Transverse colon (tissue), 4 donors: ENCODE results near the gene CST7. TPM values are rescaled to one million over a fixed set of nuclear protein-coding genes. Genes with fewer than 3 reads are reported as not detected.

Experiments used
- DNase-seq: peaks from one replicate; pipeline ENCODE4 v3.0.0-alpha.2; 2019
- H3K27ac ChIP-seq, 4 donors: fragments of 200-600 bp; sonication (generic); 2 replicates each; pipeline ENCODE4 v1.5.1; 2016 to 2018; ENCODE audit warnings: inconsistent platforms in 4 of 4
- H3K27me3 ChIP-seq: fragments of 200-600 bp; sonication (generic); 2 replicates; pipeline ENCODE4 v1.5.1; 2017; ENCODE audit warnings: inconsistent platforms
- H3K36me3 ChIP-seq, 4 donors: fragments of 200-600 bp; sonication (generic); 2 replicates each; pipeline ENCODE4 v1.5.1; 2017 to 2019; ENCODE audit warnings: inconsistent platforms in 4 of 4
- H3K4me1 ChIP-seq, 4 donors: fragments of 200-600 bp; sonication (generic); 2 replicates each; pipeline ENCODE4 v1.5.1; 2017 to 2020; ENCODE audit warnings: inconsistent platforms in 4 of 4
- H3K4me3 ChIP-seq, 4 donors: fragments of 200-600 bp; sonication (generic); 1 replicate in 1 of 4; 2 replicates in 3 of 4; pipeline versions ENCODE4 v1.5.1 to v1.6.1; 2017 to 2019; ENCODE audit warnings: inconsistent platforms in 4 of 4
- H3K9me3 ChIP-seq, 2 donors: fragments of 200-600 bp; sonication (generic); 2 replicates each; pipeline ENCODE4 v1.5.1; 2017 to 2019; ENCODE audit warnings: inconsistent platforms in 2 of 2
- EP300 ChIP-seq: sonication (generic); formaldehyde crosslinking; IDR thresholded peaks from one replicate; pipeline ENCODE4 v1.6.1; 2017; ENCODE audit warnings: antibody characterized with exemption, low read depth
- POLR2A ChIP-seq: fragments of 450-650 bp; IDR thresholded peaks from one replicate; pipeline ENCODE4 v1.6.1; 2016; ENCODE audit warnings: antibody characterized with exemption, mild to moderate bottlenecking, moderate library complexity
- POLR2AphosphoS5 ChIP-seq, 3 donors: sonication (generic); formaldehyde crosslinking; IDR thresholded peaks; one replicate each; pipeline ENCODE4 v1.6.1; 2016; ENCODE audit warnings: antibody characterized with exemption in 3 of 3
- WGBS, 2 donors: methylation state at CpG; one replicate each; pipeline ENCODE4 v1.1.5; 2018; ENCODE audit warnings: low coverage in 1 of 2; 5-methylcytosine and 5-hydroxymethylcytosine counted together
- in situ Hi-C, 4 donors: fragments of 200-750 bp; cut with MboI; loops; one replicate each; pipeline versions ENCODE4 v1.15.0 to v1.15.1; 2017; ENCODE audit warnings: low sequenced_read_pairs in 3 of 4, low pct_ligation_motif_present in 1 of 4, low pct_unique_long_range_greater_than_20kb in 1 of 4
- intact Hi-C: fragments of 100-400 bp; cut with DNase I; formaldehyde crosslinking; loops from one replicate; pipeline ENCODE4 v1.15.1; 2023; ENCODE audit warnings: low total_unique reads
- total RNA-seq, 4 donors: library from RNA; depleted of rRNA; stranded (reverse); fragments of >200 nt; gene quantifications; one replicate each; pipeline ENCODE4 v1.1.0, GENCODE V29; 2016
- TF ChIP-seq, protein P1 (sequence below), 5 experiments: fragments of 200-600 bp in 3 of 5; fragments of 450-650 bp in 2 of 5; sonication (generic) in 3 of 5; IDR thresholded peaks; 1 replicate in 2 of 5; 2 replicates in 3 of 5; pipeline ENCODE4 v1.5.1; 2016 to 2017; ENCODE audit warnings: antibody characterized with exemption in 5 of 5, inconsistent platforms in 3 of 5, mild to moderate bottlenecking in 2 of 5, moderate library complexity in 1 of 5

The CST7 gene
- total RNA-seq, 4 donors from 2014 or later, result 3.2 to 3.3 TPM; not detected in 2

DNA sequence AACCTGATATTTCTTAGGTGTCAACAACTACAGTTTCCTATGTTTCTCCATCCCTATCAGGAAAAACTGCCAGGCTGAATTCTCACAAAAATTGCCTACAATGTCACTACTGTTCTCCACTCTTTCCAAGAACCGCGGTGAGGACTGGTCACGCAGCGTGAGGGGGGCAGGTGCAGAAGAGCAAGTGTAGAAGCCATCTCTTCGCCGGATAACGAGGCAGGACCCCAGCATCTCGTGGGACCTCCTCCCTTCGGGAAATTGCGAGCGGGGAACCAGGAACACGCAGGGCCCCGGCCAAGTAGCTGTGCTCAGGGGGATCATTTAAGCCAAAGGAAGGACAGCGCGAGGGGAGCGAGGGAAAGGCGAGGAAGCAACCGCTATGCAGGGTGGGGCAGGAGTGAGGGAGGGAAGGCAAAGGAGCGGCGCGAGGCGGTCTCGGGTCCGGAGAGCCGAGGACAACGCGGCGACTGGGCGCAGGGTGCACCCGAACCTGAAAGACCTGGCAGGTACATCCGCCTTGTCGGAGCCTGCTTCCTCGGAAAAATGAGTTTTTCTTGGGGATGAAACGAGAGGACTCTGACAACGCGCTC is 42.9 kb downstream of the CST7 start:
- H3K36me3 ChIP-seq, result no peaks in the 10 kb centered on the region
- H3K27me3 ChIP-seq, result no peaks in the 10 kb centered on the region
- peak; percentile 51 for DNase-seq
- peak overlapping the region; percentile 92 to 96 (median 94) for H3K27ac ChIP-seq
- intact Hi-C loops (loop anchor here (10.0 kb wide), 1 partner anchor 413 kb away; the partner anchor contains the start of gene GINS1), in situ Hi-C loops (loop anchor here (5.0 to 25.0 kb wide), 7 partner anchors 73 to 420 kb away; partner anchors contain the start of genes ENTPD6 (in 2 of the 4), ABHD12 (in 1 of the 4) and GINS1 (in 1 of the 4))
- WGBS, 2 donors, result 0 to 1% methylated on average over 7 to 36 of the region's 36 CpGs
- H3K4me3 ChIP-seq, result peak overlapping the region; percentile 71 to 96 (median 87)
- H3K4me1 ChIP-seq, result peaks cover 15 to 42% (median 20%) of the 10 kb centered on the region in 4 donors
- no peaks in the 10 kb centered on the region for H3K9me3 ChIP-seq
- no peak for TF ChIP-seq POLR2A
- no peak for TF ChIP-seq POLR2AphosphoS5 (IDR thresholded peaks at IDR 0.05)
- no peak for TF ChIP-seq EP300
- TF ChIP-seq, protein P1, sequence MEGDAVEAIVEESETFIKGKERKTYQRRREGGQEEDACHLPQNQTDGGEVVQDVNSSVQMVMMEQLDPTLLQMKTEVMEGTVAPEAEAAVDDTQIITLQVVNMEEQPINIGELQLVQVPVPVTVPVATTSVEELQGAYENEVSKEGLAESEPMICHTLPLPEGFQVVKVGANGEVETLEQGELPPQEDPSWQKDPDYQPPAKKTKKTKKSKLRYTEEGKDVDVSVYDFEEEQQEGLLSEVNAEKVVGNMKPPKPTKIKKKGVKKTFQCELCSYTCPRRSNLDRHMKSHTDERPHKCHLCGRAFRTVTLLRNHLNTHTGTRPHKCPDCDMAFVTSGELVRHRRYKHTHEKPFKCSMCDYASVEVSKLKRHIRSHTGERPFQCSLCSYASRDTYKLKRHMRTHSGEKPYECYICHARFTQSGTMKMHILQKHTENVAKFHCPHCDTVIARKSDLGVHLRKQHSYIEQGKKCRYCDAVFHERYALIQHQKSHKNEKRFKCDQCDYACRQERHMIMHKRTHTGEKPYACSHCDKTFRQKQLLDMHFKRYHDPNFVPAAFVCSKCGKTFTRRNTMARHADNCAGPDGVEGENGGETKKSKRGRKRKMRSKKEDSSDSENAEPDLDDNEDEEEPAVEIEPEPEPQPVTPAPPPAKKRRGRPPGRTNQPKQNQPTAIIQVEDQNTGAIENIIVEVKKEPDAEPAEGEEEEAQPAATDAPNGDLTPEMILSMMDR (IDR thresholded peaks at IDR 0.05), result no peak

DNA sequence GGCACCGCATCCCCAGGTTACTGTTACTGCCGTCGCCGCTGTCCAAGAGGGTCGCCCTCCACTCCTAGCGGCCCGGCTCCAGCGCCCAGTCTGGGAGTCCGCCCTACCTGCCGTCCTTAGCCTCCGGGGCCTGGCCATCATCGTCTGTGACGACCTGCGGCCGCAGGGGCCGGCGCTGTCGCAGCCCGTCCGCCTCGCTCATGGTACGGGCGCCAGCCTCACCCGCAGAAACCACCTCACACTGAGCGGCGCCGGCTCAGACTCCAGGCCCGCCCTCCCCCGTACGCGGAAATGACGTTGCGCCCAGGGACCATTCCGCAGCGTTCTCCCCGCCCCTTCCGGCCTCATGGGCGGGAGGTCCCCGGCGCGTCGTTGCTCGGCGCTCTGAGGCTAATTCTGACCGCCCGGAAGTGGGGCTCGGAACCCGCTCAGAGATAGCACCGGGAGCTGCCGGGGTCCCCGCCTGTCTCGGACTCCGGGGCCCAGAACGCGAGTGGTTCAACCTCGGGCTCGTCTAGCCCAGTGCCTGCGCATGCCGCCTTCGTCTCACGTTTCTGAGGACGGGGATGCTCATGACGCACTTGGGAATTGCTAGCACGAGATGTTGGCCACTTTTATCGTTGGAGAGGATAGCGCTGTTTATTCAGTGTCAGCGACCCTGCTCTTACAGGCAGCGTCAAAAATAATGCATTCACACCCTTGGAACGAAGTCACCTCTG is 43.6 kb downstream of the CST7 start, which contains the start of gene APMAP:
Gene APMAP (minus strand): TSS at position 265 of the 719 bp plus-strand sequence. CDS start 63 bp downstream, at position 202.
- H3K4me3 ChIP-seq, result peak within 1 kb of the TSS; percentile 71 to 96 (median 87)
- H3K9me3 ChIP-seq, result no peaks in the 10 kb centered on the region
- peaks cover 15 to 42% (median 20%) of the 10 kb centered on the region in 4 donors for H3K4me1 ChIP-seq
- peak; percentile 97 for DNase-seq
- WGBS, 2 donors, result 0% methylated on average over 69 of the region's 69 CpGs; no CpG with 5 or more reads in 1 of the 2 donors
- H3K27ac ChIP-seq, result peak within 1 kb of the TSS; percentile 92 to 96 (median 94)
- TF ChIP-seq POLR2AphosphoS5 (IDR thresholded peaks at IDR 0.05), result peak; percentile 99
- TF ChIP-seq POLR2A, result peak; percentile 98
- TF ChIP-seq, protein P1 (IDR thresholded peaks at IDR 0.05), result no peak
- no peak for TF ChIP-seq EP300
- H3K27me3 ChIP-seq, result no peaks in the 10 kb centered on the region
- in situ Hi-C loops, result loop anchor here (5.0 to 25.0 kb wide), 7 partner anchors 72 to 420 kb away; partner anchors contain the start of genes ENTPD6 (in 2 of the 4), ABHD12 (in 1 of the 4) and GINS1 (in 1 of the 4)
- intact Hi-C loops, result loop anchor here (10.0 kb wide), 1 partner anchor 412 kb away; the partner anchor contains the start of gene GINS1
- no peaks in the 10 kb centered on the region for H3K36me3 ChIP-seq

DNA sequence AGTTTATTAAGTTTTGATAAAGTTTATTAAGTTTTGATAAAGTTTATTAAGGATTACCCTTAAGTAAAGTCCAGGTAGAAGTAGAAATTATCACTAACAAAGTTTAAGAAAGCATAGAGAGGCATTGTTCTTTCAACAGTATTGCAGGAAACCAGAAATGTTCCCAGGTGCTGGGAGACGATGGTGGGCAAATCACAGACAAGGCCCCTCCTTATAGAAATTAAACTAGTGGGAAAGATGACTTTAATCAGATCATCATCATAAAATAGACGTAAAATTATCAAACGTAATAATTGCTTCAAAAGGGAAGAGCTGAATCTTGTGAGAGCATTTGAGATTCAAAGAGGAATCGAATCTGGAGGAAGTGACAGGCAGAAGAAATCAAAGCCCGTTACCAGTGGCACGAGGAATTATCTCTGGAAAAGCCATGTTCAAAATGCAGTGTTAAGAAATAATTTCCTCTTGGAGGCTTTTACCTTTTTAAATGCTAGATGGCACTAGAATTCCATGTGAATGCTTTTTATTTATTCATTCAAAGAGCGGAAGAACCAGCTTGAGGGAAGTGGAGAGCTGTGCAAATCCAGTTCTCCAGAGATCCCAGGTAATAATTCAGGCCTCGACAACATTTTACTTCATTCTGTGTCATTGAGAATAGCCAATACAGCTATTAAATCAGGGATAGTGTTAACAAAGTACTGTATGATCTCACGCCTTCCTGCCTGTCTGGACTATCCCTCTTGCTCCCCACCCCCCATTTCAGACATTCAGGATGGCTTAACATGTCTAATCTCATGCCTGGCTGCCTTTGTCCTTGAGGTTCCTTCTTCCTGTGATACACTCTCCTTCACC is 44.5 kb downstream of the CST7 start:
- peaks cover 15 to 42% (median 20%) of the 10 kb centered on the region in 4 donors for H3K4me1 ChIP-seq
- TF ChIP-seq POLR2A, result no peak
- no peak for TF ChIP-seq POLR2AphosphoS5 (IDR thresholded peaks at IDR 0.05)
- no peak for TF ChIP-seq EP300
- TF ChIP-seq, protein P1 (IDR thresholded peaks at IDR 0.05), result peak in 4 of 5 experiments; percentile 22 to 34 (median 30)
- no peaks in the 10 kb centered on the region for H3K36me3 ChIP-seq
- 27 to 31% methylated on average over 8 to 9 of the region's 9 CpGs for WGBS, 2 donors
- intact Hi-C loops (loop anchor here (2.0 to 10.0 kb wide), 2 partner anchors 71 to 411 kb away; partner anchors contain the start of gene GINS1), in situ Hi-C loops (loop anchor here (5.0 to 25.0 kb wide), 7 partner anchors 71 to 419 kb away; partner anchors contain the start of genes ENTPD6 (in 2 of the 4), ABHD12 (in 1 of the 4) and GINS1 (in 1 of the 4))
- DNase-seq, result no peak
- H3K27ac ChIP-seq, result peak overlapping the region; percentile 92 to 96 (median 94)
- H3K4me3 ChIP-seq, result peak overlapping the region in 3 of 4 donors; percentile 71 to 96 (median 81)
- H3K27me3 ChIP-seq, result no peaks in the 10 kb centered on the region
- no peaks in the 10 kb centered on the region for H3K9me3 ChIP-seq
